CD4-positive, CD25-positive, alpha-beta regulatory T cell (primary cell): ENCODE data around the gene PRDM16. TPM values are rescaled to one million over a fixed set of nuclear protein-coding genes. Genes with fewer than 3 reads are reported as not detected.

Experiments used
- ATAC-seq, 2 donors: fragments of 150-1000 bp; cut with Tn5 transposase; one replicate each; pipeline ENCODE4 v1.10.0; 2021; ENCODE audit warnings: low read depth in 2 of 2, moderate number of reproducible peaks in 2 of 2, moderate library complexity in 1 of 2
- DNase-seq, 3 donors: peaks; one replicate each; pipeline versions ENCODE4 v3.0.0 to v3.0.0-alpha.2; 2012 to 2022; ENCODE audit warnings: mixed read lengths in 1 of 3
- H3K27ac ChIP-seq: one replicate; pipeline ENCODE4 v1.7.0; 2013; ENCODE audit warnings: mild to moderate bottlenecking, low read length; ENCODE audit not compliant: insufficient read depth, poor library complexity, severe bottlenecking
- H3K27me3 ChIP-seq: one replicate; pipeline ENCODE4 v1.7.0; 2013; ENCODE audit warnings: low read length; ENCODE audit not compliant: control insufficient read depth, insufficient read depth
- H3K36me3 ChIP-seq: one replicate; pipeline ENCODE4 v1.7.0; 2013; ENCODE audit warnings: mild to moderate bottlenecking, low read length, moderate library complexity; ENCODE audit not compliant: control insufficient read depth, insufficient read depth
- H3K4me1 ChIP-seq: 2 replicates; pipeline ENCODE4 v1.7.0; 2013; ENCODE audit warnings: mild to moderate bottlenecking, low read length; ENCODE audit not compliant: insufficient read depth, control insufficient read depth, poor library complexity, severe bottlenecking
- H3K4me3 ChIP-seq: one replicate; pipeline ENCODE4 v1.7.0; 2013; ENCODE audit warnings: low read depth, mild to moderate bottlenecking, low read length, moderate library complexity
- H3K9me3 ChIP-seq, 2 experiments: 1 replicate in 1 of 2; 2 replicates in 1 of 2; pipeline ENCODE4 v1.7.0; 2013; ENCODE audit warnings: low read length in 2 of 2, mild to moderate bottlenecking in 1 of 2, moderate library complexity in 1 of 2; ENCODE audit not compliant: control insufficient read depth in 2 of 2
- H3K27ac Mint-ChIP-seq, 3 donors: one replicate each; pipeline ENCODE4 v1.8.0; 2020 to 2022; ENCODE audit warnings: mild to moderate bottlenecking in 3 of 3, mixed read lengths in 3 of 3, moderate library complexity in 2 of 3
- H3K27me3 Mint-ChIP-seq: one replicate; pipeline ENCODE4 v1.8.0; 2022; ENCODE audit warnings: mild to moderate bottlenecking, mixed read lengths
- H3K36me3 Mint-ChIP-seq: one replicate; pipeline ENCODE4 v1.8.0; 2020; ENCODE audit warnings: mixed read lengths
- H3K4me1 Mint-ChIP-seq, 4 donors: one replicate each; pipeline ENCODE4 v1.8.0; 2020 to 2022; ENCODE audit warnings: mixed read lengths in 4 of 4, mild to moderate bottlenecking in 1 of 4
- H3K4me3 Mint-ChIP-seq, 4 donors: one replicate each; pipeline ENCODE4 v1.8.0; 2020 to 2022; ENCODE audit warnings: mild to moderate bottlenecking in 4 of 4, mixed read lengths in 4 of 4, moderate library complexity in 3 of 4
- H3K9me3 Mint-ChIP-seq, 7 donors: one replicate each; pipeline ENCODE4 v1.8.0; 2020 to 2022; ENCODE audit warnings: mixed read lengths in 7 of 7, mild to moderate bottlenecking in 3 of 7, moderate library complexity in 2 of 7
- polyA plus RNA-seq, 4 donors: library from polyadenylated mRNA; unstranded; fragments of 300-500 nt; fragmentation: Illumina TruSeq; gene quantifications; one replicate each; pipeline ENCODE4 v1.2.3, GENCODE V29; 2021
- total RNA-seq: library from RNA; stranded (reverse); gene quantifications from one replicate; pipeline ENCODE4 v1.2.3, GENCODE V29; 2022

Gene PRDM16
- total and polyA plus RNA-seq, 5 donors from 2014 or later: 0.27 TPM; not detected in 4

DNA sequence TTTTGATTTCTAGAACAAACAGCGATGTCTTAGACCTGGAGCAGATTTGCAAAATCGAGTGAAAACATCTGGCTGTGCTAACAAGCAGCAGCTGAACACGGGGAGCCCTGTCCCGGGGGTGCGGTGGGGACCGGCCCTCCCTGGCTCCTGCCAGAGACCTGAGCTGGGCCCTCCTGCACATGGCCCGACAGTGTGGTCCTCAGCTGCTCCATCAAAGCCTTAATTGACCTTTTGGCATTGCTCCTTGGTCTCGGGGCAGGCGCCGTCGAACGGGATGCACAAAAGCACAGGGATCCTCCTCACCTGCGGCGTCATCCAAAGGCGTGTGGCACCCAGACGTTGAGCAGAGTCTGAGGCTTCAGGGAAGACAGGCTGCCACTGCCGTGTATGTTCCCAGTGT lies 73.2 kb downstream of the PRDM16 start:
- H3K4me1 ChIP-seq: no peaks in the 10 kb centered on the region
- H3K27me3 ChIP-seq: no peaks in the 10 kb centered on the region
- H3K27ac ChIP-seq: no peak overlapping the region
- H3K36me3 Mint-ChIP-seq: no peaks in the 10 kb centered on the region
- DNase-seq (no peak), ATAC-seq (no peak)
- no peak overlapping the region for H3K4me3 Mint-ChIP-seq
- H3K9me3 Mint-ChIP-seq: peaks cover 0 to 3% (median 1%) of the 10 kb centered on the region in 7 donors
- no peak overlapping the region for H3K27ac Mint-ChIP-seq
- H3K9me3 ChIP-seq: no peaks in the 10 kb centered on the region
- H3K4me1 Mint-ChIP-seq: no peaks in the 10 kb centered on the region
- no peaks in the 10 kb centered on the region for H3K27me3 Mint-ChIP-seq
- no peaks in the 10 kb centered on the region for H3K36me3 ChIP-seq
- no peak overlapping the region for H3K4me3 ChIP-seq

GRCh38 chr1:3142751-3143150 lies 73.7 kb downstream of the PRDM16 start:
- Mint-ChIP-seq H3K27ac (no peak overlapping the region), H3K4me3 (no peak overlapping the region), H3K9me3 (peaks cover 0 to 3% (median 1%) of the 10 kb centered on the region in 7 donors), H3K27me3 (no peaks in the 10 kb centered on the region), H3K36me3 (no peaks in the 10 kb centered on the region), H3K4me1 (no peaks in the 10 kb centered on the region)
- ATAC-seq (no peak), DNase-seq (no peak)
- Histone ChIP-seq H3K4me1 (no peaks in the 10 kb centered on the region), H3K36me3 (no peaks in the 10 kb centered on the region), H3K4me3 (no peak overlapping the region), H3K9me3 (no peaks in the 10 kb centered on the region), H3K27me3 (no peaks in the 10 kb centered on the region), H3K27ac (no peak overlapping the region)

DNA sequence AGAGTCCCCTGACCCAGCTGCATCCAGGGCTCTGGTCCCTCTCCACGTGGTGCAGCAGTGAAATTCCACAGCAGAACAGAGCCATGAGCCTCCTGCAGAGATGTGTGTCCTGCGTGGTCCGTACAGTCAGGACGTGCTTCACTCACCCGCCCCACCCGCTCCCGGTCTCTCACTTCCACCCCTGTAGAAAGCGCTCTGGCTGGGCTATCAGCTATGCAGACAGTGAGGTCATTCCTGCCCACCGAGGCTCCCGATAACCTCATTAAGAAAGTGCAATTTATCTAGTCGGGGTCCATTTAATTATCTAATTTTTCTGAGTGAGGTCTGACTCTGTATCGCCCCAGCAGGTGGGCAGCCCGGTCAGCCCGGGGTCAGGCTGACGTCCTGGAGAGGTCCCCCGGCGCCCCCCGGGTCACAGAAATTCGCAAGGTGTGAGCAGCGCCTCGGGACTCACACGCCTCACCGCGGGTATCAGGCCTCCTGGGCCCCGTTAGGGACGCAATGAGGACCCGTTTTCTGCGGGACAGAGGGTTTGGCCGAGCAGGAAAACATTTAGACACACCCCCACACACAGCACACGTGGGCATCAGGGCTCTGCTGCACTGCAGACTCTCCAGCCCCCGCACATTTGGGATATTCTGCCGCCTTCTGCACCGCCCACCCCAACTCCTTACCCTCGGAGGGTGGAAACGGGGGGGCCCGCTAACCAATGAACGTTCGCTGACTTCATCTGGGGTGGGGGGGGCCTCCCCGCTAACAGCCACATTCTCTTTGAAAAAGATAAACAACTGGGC lies 76.7 kb downstream of the PRDM16 start:
- H3K27me3 ChIP-seq: no peaks in the 10 kb centered on the region
- H3K9me3 ChIP-seq: no peaks in the 10 kb centered on the region
- no peak for ATAC-seq
- H3K27ac Mint-ChIP-seq: no peak overlapping the region
- H3K27ac ChIP-seq: no peak overlapping the region
- no peaks in the 10 kb centered on the region for H3K27me3 Mint-ChIP-seq
- no peak overlapping the region for H3K4me3 Mint-ChIP-seq
- no peaks in the 10 kb centered on the region for H3K4me1 Mint-ChIP-seq
- H3K36me3 ChIP-seq: no peaks in the 10 kb centered on the region
- H3K9me3 Mint-ChIP-seq: peaks cover 0 to 3% (median 1%) of the 10 kb centered on the region in 7 donors
- no peak for DNase-seq
- no peaks in the 10 kb centered on the region for H3K4me1 ChIP-seq
- H3K4me3 ChIP-seq: no peak overlapping the region
- no peaks in the 10 kb centered on the region for H3K36me3 Mint-ChIP-seq

DNA sequence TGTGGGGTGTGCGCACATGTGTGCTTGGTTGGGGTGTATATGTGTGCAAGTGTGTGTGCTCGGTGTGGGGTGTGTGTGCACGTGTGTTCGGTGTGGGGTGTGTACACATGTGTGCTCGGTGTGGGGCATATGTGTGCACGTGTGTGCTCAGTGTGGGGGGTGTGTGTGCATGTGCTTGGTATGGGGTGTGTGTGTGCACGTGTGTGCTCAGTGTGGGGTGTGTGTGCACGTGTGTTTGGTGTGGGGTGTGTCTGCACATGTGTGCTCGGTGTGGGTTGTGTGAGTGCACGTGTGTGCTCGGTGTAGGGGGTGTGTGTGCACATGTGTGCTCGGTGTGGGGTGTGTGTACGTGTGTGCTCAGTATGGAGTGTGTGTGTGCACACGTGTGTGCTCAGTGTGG lies 77.5 kb downstream of the PRDM16 start:
- Mint-ChIP-seq H3K27me3 (no peaks in the 10 kb centered on the region), H3K9me3 (peaks cover 0 to 3% (median 1%) of the 10 kb centered on the region in 7 donors), H3K4me3 (no peak overlapping the region), H3K27ac (no peak overlapping the region), H3K36me3 (no peaks in the 10 kb centered on the region), H3K4me1 (no peaks in the 10 kb centered on the region)
- DNase-seq (no peak), ATAC-seq (no peak)
- Histone ChIP-seq H3K27ac (no peak overlapping the region), H3K4me3 (no peak overlapping the region), H3K9me3 (no peaks in the 10 kb centered on the region), H3K4me1 (no peaks in the 10 kb centered on the region), H3K36me3 (no peaks in the 10 kb centered on the region), H3K27me3 (no peaks in the 10 kb centered on the region)

DNA sequence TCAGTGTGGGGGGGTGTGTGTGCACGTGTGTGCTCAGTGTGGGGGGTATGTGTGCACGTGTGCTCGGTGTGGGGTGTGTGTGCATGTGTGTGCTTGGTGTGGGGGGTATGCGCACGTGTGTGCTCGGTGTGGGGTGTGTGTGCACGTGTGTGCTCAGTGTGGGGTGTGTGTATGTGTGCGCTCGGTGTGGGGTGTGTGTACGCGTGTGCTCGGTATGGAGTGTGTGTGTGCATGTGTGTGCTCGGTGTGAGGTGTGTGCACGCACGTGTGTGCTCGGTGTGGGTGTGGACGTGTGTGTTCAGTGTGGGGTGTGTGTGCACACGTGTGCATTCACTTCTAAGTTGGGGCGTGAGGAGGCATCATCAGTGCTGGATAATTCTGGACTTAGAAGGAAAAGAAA lies 77.9 kb downstream of the PRDM16 start:
- Histone ChIP-seq H3K36me3 (no peaks in the 10 kb centered on the region), H3K9me3 (no peaks in the 10 kb centered on the region), H3K4me1 (no peaks in the 10 kb centered on the region), H3K4me3 (no peak overlapping the region), H3K27me3 (no peaks in the 10 kb centered on the region), H3K27ac (no peak overlapping the region)
- ATAC-seq (no peak), DNase-seq (no peak)
- no peaks in the 10 kb centered on the region for H3K36me3 Mint-ChIP-seq
- H3K27me3 Mint-ChIP-seq: no peaks in the 10 kb centered on the region
- peak overlapping the region in 1 of 3 donors; percentile 71 for H3K27ac Mint-ChIP-seq
- no peak overlapping the region for H3K4me3 Mint-ChIP-seq
- H3K9me3 Mint-ChIP-seq: peaks cover 0 to 3% (median 1%) of the 10 kb centered on the region in 7 donors
- H3K4me1 Mint-ChIP-seq: no peaks in the 10 kb centered on the region

- Mint-ChIP-seq H3K4me3 (no peak overlapping the region), H3K4me1 (no peaks in the 10 kb centered on the region), H3K36me3 (no peaks in the 10 kb centered on the region), H3K27ac (no peak overlapping the region), H3K27me3 (no peaks in the 10 kb centered on the region), H3K9me3 (peaks cover 0 to 3% (median 1%) of the 10 kb centered on the region in 7 donors)
- Histone ChIP-seq H3K27ac (no peak overlapping the region), H3K27me3 (no peaks in the 10 kb centered on the region), H3K9me3 (no peaks in the 10 kb centered on the region), H3K4me1 (no peaks in the 10 kb centered on the region), H3K4me3 (no peak overlapping the region), H3K36me3 (no peaks in the 10 kb centered on the region)
- ATAC-seq: no peak
- DNase-seq: no peak
These were observed 79.2 kb downstream of the PRDM16 start for GRCh38 chr1:3148171-3148570.

GRCh38 chr1:3149277-3149676 lies 80.3 kb downstream of the PRDM16 start:
- no peak overlapping the region for H3K4me3 ChIP-seq
- no peak overlapping the region for H3K27ac Mint-ChIP-seq

GRCh38 chr1:3151456-3151855 lies 82.5 kb downstream of the PRDM16 start:
- Mint-ChIP-seq H3K9me3 (peaks cover 0 to 3% (median 0%) of the 10 kb centered on the region in 7 donors), H3K4me1 (no peaks in the 10 kb centered on the region), H3K36me3 (no peaks in the 10 kb centered on the region), H3K27ac (no peak overlapping the region), H3K27me3 (peaks cover 11% of the 10 kb centered on the region), H3K4me3 (no peak overlapping the region)
- no peaks in the 10 kb centered on the region for H3K4me1 ChIP-seq
- no peaks in the 10 kb centered on the region for H3K27me3 ChIP-seq
- H3K4me3 ChIP-seq: no peak overlapping the region
- no peak overlapping the region for H3K27ac ChIP-seq
- no peaks in the 10 kb centered on the region for H3K9me3 ChIP-seq
- DNase-seq (no peak), ATAC-seq (no peak)
- no peaks in the 10 kb centered on the region for H3K36me3 ChIP-seq

More at GRCh38 chr1:3149277-3149676, 80.3 kb downstream of the PRDM16 start:
- H3K36me3 ChIP-seq: no peaks in the 10 kb centered on the region
- Mint-ChIP-seq H3K4me1 (no peaks in the 10 kb centered on the region), H3K36me3 (no peaks in the 10 kb centered on the region), H3K9me3 (peaks cover 0 to 3% (median 1%) of the 10 kb centered on the region in 7 donors), H3K4me3 (no peak overlapping the region), H3K27me3 (no peaks in the 10 kb centered on the region)
- no peaks in the 10 kb centered on the region for H3K9me3 ChIP-seq
- no peak overlapping the region for H3K27ac ChIP-seq
- no peaks in the 10 kb centered on the region for H3K4me1 ChIP-seq
- no peak for DNase-seq
- no peaks in the 10 kb centered on the region for H3K27me3 ChIP-seq
- no peak for ATAC-seq
